Measurements from ENCODE around the gene SALL1.

SALL1 gene

DNA sequence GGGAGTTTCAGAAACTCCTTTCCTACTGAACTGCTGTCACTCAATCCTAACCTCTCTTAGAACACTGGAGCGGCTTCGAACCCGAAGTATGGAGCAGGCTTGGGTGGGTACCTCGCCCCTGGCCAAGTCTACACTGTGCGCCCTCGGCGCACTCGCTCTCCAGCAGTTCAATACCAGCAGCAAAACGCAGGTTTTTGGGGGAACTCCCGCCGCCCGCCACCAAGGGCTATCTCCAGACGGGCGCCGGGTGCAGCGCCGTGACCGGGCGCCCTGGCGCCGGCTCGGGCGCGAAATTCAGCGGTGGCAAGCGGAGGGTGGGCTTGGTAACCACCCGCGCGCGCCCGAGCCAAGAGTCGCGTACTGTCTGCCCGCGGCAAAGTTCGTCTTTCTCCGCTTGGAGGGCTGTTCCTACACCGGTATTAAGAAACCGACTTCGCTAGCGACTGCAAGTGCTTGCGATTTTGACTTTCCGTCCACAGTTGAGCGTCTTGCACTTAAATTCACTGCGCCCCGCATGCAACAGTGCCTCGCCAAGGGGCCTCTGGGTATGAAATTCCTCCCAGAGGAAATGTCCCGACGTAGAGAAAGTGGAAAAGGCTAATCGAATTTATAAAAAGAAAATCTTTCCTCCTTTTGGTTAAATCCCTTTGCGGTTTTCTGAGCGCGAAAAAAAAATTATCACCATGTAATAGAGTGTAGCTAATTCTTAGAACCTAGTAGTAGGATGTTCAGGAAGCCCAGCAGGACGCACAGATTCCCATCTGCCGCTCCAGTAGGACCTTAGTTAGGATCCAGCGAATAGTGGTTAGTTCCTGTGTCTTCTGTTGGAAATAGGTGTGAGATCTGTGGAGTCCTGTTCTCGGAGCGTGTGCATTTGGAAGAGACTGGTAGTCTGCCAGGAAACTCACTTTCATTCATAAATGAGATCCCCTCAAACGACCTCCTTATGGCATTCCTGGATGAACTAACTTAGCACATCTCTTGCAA is 5.0 kb upstream of the SALL1 start:
- DNase-seq, result no peak

DNA sequence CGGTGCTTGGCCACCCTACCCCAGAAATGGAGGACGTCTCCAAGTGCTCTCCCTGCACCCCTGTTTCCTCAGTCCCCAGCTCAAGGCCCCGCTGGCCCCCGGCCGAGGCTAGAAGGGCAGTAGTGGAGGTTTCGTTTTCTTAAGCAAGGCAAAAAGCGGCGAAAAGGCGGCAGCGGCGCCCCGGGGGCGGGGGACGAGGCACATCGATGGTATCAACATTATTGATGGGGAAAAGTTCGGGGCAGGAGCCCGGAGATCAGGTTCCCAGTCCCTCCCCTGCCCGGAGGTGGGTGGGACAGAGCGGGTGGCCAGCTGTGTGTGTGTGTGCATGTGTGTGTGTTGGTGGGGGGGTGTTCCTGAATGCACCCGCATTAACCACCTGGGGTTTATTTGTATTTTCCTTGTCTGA is 4.1 kb upstream of the SALL1 start:
- DNase-seq, result no peak

- DNase-seq, result no peak
Observed at GRCh38 chr16:51154271-51155171, 3.5 kb upstream of the SALL1 start.

DNA sequence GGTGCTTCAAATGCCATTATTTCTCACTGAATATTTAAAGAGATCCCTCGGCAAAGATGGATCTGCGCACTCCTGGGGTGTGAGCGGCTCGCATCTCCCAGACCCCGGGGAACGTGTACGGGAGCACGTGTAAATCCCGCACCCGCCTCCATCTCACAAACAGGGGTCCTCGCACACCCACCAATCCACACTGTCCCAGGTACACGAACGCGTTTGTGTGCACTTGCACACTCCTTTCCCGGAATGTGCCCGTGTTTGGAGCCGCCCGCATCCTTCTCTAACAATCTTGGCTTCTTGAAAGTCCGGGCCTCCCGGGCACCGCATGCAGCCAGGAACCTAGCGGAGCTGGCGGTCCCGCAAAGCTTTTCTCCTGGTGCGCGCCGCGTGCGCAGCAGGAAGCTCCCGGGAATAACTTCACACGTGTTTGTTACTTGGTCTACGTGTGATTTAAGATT is 2.5 kb upstream of the SALL1 start:
- DNase-seq, result no peak

- DNase-seq, result no peak
Observed at GRCh38 chr16:51152691-51153576, 1.9 kb upstream of the SALL1 start.

GRCh38 chr16:51151961-51152663 is 1.0 kb upstream of the SALL1 start:
- no peak for DNase-seq

- DNase-seq, result no peak
Observed at GRCh38 chr16:51151435-51151960, 428 bp upstream of the SALL1 start.

- DNase-seq, result no peak
Observed at GRCh38 chr16:51150165-51150887, 744 bp downstream of the SALL1 start.

- DNase-seq, result no peak
Observed at GRCh38 chr16:51149721-51150164, 1.3 kb downstream of the SALL1 start.

DNA sequence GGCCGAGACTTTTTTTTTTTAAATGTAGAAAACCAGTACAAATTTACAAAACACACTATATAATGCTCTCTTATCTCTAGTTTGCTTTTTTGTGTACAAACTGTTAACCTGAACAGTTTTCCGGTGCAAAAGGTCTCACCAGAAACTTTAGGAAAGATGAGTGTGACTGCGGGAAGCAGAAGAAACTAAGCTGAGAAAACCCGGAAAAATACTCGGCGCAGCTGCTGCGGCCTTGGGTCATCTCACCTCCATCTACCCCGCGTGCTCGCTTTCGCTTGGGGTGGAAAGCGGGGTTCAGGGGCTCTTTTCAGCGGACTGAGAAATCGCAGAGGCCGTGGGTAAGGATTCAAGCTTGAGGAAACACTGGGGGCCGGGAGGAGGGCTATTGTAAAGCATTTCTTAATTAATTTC is 1.8 kb downstream of the SALL1 start:
- DNase-seq, result no peak

- DNase-seq, result no peak
Observed at GRCh38 chr16:51148678-51149228, 2.3 kb downstream of the SALL1 start.

GRCh38 chr16:51147776-51148677 is 3.0 kb downstream of the SALL1 start:
- no peak for DNase-seq

DNA sequence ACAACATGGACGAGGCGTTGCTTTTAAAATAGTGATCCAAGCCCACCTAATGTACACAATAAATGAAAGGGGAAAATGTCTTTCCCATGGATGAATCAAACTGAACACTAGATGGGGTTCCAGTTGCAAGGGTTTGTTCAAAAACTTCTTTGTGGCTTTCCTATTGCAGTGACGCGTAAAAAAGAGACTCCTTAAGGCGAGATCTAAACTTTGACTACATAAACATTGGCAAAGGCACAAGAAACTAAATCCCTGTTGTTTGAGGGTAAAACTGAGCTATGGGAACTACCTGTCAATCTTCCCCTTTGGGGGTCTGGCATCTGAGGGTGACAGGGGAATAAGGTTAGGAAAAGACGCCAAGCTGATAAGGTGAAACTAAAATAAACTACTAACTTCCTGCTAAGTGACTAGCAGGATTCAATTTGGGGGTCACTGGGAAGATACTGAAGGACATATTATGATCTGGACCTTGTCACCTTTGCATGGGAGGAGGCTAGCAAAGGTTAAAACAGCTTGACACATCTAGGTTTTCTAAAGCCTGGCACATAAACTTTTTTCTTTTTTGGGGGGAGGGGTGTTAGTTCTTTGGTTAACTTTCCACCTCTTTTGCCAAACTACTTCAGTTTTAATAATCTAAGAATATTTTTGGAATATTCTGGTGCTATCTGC is 4.7 kb downstream of the SALL1 start:
- DNase-seq, result no peak

DNA sequence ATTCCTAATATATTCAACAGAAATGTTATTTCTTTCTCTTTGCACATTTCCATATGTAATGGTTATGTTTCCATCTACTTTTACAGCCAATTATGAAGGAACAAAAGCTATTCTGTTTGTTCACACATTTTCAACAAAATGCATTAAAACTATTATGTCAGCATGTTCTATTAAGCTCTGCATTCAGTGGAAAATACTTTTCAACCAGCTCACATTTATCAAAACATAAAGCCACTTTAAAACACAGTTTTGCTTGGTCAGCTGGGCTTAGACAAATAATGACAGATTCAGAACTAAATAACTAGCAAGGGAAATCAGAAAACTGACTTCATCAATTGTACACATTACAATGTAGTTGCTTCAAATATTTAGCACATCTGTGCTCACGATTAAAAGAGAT is 6.9 kb downstream of the SALL1 start:
- no peak for DNase-seq

GRCh38 chr16:51143196-51143977 is 7.7 kb downstream of the SALL1 start:
- DNase-seq, result no peak

GRCh38 chr16:51141541-51141940 is 9.5 kb downstream of the SALL1 start:
- no peak for DNase-seq

DNA sequence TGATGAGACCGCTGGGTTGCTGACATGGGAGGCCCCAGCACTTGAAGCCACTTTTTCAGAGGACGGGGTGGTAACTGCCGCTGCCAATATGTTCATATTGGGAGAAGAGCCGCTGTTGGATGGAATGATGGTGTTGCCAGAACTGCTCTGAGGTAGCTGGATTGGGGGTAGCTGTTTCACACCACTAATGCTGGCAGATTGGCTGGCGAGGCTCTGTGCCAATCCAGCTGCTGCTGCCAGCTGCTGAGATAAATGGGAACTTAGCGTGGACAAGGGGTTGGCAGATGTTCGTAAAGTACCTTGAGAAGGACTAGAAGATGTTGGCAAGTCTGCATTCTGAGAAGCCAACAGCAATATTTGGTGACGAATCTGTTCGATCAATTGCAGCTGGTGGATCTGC is 10.0 kb downstream of the SALL1 start:
- no peak for DNase-seq

DNA sequence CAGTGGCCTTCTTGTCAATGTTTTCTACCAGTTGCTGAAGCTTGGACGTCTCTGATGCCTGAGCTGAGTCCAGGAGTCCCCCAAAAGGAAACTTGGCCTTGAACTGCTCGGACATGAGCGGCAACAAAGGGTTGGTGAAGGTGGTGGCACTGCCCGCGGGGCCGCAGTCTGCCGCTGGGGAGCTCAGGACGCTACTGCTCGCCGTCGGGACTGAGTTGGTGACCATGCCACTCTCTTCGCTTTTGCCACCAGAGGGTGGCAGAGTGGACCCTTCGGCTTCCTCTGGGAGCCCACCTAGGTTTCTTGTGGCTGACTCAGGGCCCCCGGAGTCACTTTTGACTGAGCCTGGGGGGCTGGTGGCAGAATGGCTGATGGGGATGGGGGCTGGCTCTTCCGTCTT is 11.0 kb downstream of the SALL1 start:
- no peak for DNase-seq

Measured in activated CD8-positive, alpha-beta memory T cell treated with anti-CD3 and anti-CD28 coated beads, Interleukin-2, amount 50 U/mL, for 4 hours (primary cell).